VCaP (cell line): Measurements from ENCODE around the gene BCL6.

Experiments
- H3K27ac ChIP-seq: fragments of 450-650 bp; 2 replicates; pipeline ENCODE4 v1.5.1; 2017
- CTCF ChIP-seq: fragments of 450-650 bp; conservative IDR thresholded peaks from 2 replicates; pipeline ENCODE4 v1.5.1; 2017; ENCODE audit warnings: mild to moderate bottlenecking, moderate library complexity

BCL6 gene

GRCh38 chr3:187782006-187782405, 36.7 kb upstream of the BCL6 start:
- no peak for TF ChIP-seq CTCF
- no peak overlapping the region for H3K27ac ChIP-seq

GRCh38 chr3:187781001-187781400, 35.7 kb upstream of the BCL6 start:
- no peak for TF ChIP-seq CTCF
- no peak overlapping the region for H3K27ac ChIP-seq

- TF ChIP-seq CTCF, result no peak
- no peak overlapping the region for H3K27ac ChIP-seq
These were observed 33.5 kb upstream of the BCL6 start for GRCh38 chr3:187778726-187779125.

DNA sequence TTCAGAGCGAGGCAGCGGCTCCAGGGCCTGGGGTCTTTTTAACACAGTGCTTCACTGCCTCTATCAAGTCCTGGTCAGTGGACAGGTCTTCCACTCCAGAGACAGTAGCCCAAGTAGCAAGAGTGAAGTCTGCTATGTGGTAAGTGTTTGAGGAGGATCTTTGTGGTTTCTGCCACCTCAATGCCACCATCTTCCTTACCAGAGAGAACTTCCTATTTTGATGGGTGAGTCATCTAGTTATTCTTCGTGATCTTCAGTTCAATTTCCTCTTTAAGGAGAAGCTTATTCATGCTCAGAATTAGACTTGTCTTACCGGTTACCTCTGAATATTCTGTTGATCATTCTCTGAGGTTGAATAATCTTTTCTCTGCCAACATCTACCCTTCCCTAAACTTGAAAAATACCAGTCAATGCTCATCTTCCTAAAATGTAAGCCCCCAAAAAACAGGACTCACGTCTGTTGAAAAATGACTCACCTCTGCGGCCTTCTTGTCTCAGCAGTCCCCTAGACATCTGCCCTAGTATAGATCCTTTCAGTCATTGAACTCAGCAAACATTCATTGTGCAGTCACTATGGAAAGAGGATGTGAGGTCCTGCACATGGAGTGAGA, 32.2 kb upstream of the BCL6 start:
- no peak for TF ChIP-seq CTCF
- no peak overlapping the region for H3K27ac ChIP-seq

DNA sequence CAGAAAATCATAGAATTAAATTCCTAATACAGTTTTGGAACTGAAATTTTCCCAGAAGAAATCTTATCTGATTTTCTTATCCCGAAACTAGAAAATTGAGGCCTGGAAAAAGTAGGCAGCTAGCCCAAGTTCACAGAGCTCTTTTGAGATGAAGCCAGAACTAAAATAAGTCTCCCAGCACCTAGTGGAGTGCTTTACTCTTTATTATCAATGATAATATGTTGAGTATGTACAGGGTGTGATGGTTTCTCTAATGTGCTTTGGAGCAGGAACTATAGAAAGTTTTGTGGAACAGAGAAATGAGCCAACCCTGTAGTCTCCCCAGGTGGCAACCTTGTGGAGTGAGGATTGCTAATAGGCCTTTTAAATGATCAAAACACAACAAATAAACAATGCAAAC, 30.3 kb upstream of the BCL6 start:
- no peak overlapping the region for H3K27ac ChIP-seq
- no peak for TF ChIP-seq CTCF

DNA sequence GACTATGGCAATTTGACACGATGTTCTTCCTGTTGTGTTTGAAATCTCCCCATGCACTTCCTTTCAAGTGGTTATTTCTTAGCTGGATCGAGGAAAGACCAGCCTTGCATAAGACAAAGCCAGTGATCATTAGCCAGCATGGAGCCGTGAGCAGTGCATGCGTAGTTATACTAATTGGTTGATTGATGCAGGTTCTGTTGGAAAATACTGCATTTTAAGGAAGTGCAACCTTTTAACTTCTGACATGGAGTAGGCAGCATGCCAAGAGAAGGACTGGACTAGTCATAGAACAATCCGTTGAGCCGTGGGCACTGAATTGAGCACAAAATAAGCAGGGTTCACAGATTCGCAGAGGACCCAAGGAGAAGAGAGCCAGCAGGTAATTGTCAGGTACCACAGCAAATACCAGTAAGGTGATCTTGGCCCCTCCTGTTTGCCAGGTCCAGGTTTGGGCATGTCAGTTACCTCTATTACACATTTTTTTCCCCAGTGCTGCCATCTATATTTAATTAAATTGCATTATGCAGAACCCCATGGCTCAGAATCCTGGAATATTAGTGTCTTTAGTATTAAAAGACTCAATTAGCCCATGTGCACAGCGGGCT, 29.0 kb upstream of the BCL6 start:
- H3K27ac ChIP-seq, result no peak overlapping the region
- no peak for TF ChIP-seq CTCF

DNA sequence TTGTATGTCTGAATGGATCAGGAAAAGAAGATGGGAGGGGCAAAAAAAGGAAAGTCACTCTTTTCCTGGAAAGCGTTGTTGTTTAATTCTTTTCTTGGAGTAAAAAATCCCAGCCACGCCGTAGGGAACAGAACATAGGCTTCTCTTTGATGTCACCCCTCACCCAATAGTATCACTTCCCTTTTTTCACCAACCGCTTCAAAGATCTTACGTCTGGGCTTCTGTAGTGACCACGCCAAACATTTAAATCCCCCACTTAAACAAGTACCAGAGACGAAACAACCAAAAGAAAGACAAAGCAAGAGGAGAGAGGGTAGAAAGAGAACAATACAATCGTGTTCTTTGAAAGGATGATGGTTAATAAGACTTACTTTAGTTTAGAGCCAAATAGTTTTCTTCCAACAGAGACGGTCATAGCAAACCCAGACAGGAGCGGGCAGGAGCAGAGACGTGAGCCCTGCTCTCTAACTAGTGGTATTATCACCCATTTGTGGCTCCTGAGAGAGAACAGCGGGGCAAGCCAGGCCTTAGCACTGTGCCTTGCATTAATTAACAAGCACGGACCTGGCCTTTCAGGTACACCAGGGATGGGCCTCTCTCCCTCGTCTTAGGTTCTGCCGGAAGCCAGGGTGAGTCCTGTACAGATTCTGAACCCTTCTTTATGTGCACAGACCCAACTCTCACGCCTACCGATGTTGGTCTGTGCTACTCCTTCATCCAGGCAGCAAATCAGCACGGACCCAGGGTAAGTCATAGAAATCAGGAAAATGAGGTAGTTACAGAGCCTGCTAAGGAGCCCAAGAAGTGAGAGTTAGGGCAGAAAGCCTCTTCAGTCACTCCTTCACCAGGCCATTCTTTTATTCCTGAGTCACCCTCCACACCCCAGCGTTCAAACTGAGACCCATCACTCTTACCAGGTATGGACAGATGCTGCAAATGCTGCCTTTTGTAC, 28.2 kb upstream of the BCL6 start:
- no peak for TF ChIP-seq CTCF
- H3K27ac ChIP-seq, result no peak overlapping the region
